Suprapubic skin (tissue), 4 donors: Measurements from ENCODE around the gene CLSTN1. TPM values are rescaled to one million over a fixed set of nuclear protein-coding genes. Genes with fewer than 3 reads are reported as not detected.

ENCODE experiments used
- DNase-seq, 2 donors: peaks; one replicate each; pipeline ENCODE4 v3.0.0-alpha.2; 2019; ENCODE audit warnings: low spot score in 2 of 2
- H3K27ac ChIP-seq: fragments of 200-600 bp; sonication (generic); one replicate; pipeline ENCODE4 v1.5.1; 2019
- H3K27me3 ChIP-seq: fragments of 200-600 bp; sonication (generic); one replicate; pipeline ENCODE4 v1.5.1; 2019
- H3K36me3 ChIP-seq: fragments of 200-600 bp; sonication (generic); one replicate; pipeline ENCODE4 v1.5.1; 2019
- H3K4me1 ChIP-seq: fragments of 200-600 bp; sonication (generic); one replicate; pipeline ENCODE4 v1.5.1; 2019
- H3K4me3 ChIP-seq: fragments of 200-600 bp; sonication (generic); one replicate; pipeline ENCODE4 v1.5.1; 2019; ENCODE audit warnings: mild to moderate bottlenecking
- H3K9me3 ChIP-seq: fragments of 200-600 bp; sonication (generic); one replicate; pipeline ENCODE4 v1.5.1; 2019
- EP300 ChIP-seq: sonication (generic); formaldehyde crosslinking; IDR thresholded peaks from one replicate; pipeline ENCODE4 v1.6.1; 2017; ENCODE audit warnings: antibody characterized with exemption
- POLR2A ChIP-seq, 2 donors: fragments of 450-650 bp; IDR thresholded peaks; one replicate each; pipeline ENCODE4 v1.6.1; 2017; ENCODE audit warnings: antibody characterized with exemption in 2 of 2, mild to moderate bottlenecking in 2 of 2, moderate library complexity in 2 of 2
- POLR2AphosphoS5 ChIP-seq, 3 donors: sonication (generic); formaldehyde crosslinking; IDR thresholded peaks; one replicate each; pipeline ENCODE4 v1.6.1; 2017; ENCODE audit warnings: antibody characterized with exemption in 3 of 3
- WGBS: methylation state at CpG from one replicate; pipeline ENCODE4 v1.1.5; 2018; 5-methylcytosine and 5-hydroxymethylcytosine counted together
- total RNA-seq, 4 donors: library from RNA; depleted of rRNA; stranded (reverse); fragments of >200 nt; gene quantifications; one replicate each; pipeline ENCODE4 v1.1.0, GENCODE V29; 2016
- TF ChIP-seq, protein P1 (sequence below), 2 donors: fragments of 200-600 bp in 1 of 2; fragments of 450-650 bp in 1 of 2; sonication (generic) in 1 of 2; IDR thresholded peaks; one replicate each; pipeline ENCODE4 v1.5.1; 2016 to 2019; ENCODE audit warnings: antibody characterized with exemption in 2 of 2, mild to moderate bottlenecking in 1 of 2, moderate library complexity in 1 of 2

CLSTN1 gene
- total RNA-seq, 4 donors from 2014 or later = 118 to 202 (median 165) TPM

DNA sequence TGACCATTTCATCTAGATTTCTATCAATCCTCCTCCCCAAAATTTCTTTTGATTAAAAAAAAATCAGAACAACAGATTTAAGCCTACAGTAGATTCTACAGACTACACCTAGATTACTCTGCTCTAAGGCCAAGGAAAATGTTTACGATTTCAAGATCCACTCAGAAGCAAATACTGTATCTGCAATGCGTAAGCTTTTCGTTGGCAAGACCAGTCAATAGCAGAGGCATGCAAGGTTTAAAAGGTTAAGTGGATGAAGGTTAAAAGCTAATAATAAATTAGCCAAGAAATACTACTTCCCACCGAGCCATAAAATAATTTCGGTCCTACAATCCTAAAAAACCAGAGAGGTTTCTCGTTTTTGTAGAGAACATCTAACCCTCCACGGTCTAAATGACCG is 1.3 kb downstream of the CLSTN1 start:
- Histone ChIP-seq H3K36me3 (no peaks in the 10 kb centered on the region), H3K27me3 (no peaks in the 10 kb centered on the region), H3K27ac (peak overlapping the region; percentile 92), H3K9me3 (no peaks in the 10 kb centered on the region), H3K4me1 (peaks cover 62% of the 10 kb centered on the region), H3K4me3 (peak overlapping the region; percentile 96)
- TF ChIP-seq POLR2AphosphoS5 (IDR thresholded peaks at IDR 0.05) (no peak), EP300 (no peak), POLR2A (IDR thresholded peaks at IDR 0.05) (no peak)
- TF ChIP-seq, protein P1, sequence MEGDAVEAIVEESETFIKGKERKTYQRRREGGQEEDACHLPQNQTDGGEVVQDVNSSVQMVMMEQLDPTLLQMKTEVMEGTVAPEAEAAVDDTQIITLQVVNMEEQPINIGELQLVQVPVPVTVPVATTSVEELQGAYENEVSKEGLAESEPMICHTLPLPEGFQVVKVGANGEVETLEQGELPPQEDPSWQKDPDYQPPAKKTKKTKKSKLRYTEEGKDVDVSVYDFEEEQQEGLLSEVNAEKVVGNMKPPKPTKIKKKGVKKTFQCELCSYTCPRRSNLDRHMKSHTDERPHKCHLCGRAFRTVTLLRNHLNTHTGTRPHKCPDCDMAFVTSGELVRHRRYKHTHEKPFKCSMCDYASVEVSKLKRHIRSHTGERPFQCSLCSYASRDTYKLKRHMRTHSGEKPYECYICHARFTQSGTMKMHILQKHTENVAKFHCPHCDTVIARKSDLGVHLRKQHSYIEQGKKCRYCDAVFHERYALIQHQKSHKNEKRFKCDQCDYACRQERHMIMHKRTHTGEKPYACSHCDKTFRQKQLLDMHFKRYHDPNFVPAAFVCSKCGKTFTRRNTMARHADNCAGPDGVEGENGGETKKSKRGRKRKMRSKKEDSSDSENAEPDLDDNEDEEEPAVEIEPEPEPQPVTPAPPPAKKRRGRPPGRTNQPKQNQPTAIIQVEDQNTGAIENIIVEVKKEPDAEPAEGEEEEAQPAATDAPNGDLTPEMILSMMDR (IDR thresholded peaks at IDR 0.05) = no peak
- DNase-seq = no peak
- WGBS = 4% methylated on average over 8 of the region's 8 CpGs

DNA sequence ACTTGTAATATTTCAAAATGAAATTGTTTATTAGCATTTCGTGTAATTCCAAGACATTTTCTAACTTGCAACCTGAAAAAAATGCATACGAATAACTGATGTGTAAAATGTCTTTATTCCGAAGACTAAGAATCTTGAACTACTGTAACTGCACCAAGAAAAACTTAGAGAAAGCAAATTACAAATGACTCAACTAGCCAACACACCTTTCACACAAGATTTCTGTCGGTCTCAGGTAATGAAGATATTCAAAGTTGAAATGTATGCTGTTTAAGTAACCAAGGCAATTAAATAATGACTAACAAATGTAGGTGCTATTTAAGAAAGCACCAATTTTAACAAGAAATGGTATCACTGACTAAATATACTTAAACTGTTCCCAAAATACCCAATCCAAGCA is 2.1 kb downstream of the CLSTN1 start:
- TF ChIP-seq POLR2AphosphoS5 (IDR thresholded peaks at IDR 0.05) (no peak), EP300 (no peak), POLR2A (IDR thresholded peaks at IDR 0.05) (no peak)
- TF ChIP-seq, protein P1 (IDR thresholded peaks at IDR 0.05) = no peak
- Histone ChIP-seq H3K9me3 (no peaks in the 10 kb centered on the region), H3K4me1 (peaks cover 58% of the 10 kb centered on the region), H3K27me3 (no peaks in the 10 kb centered on the region), H3K27ac (no peak overlapping the region), H3K4me3 (peak overlapping the region; percentile 96), H3K36me3 (no peaks in the 10 kb centered on the region)
- no peak for DNase-seq
- 57% methylated on average over 4 of the region's 4 CpGs for WGBS

DNA sequence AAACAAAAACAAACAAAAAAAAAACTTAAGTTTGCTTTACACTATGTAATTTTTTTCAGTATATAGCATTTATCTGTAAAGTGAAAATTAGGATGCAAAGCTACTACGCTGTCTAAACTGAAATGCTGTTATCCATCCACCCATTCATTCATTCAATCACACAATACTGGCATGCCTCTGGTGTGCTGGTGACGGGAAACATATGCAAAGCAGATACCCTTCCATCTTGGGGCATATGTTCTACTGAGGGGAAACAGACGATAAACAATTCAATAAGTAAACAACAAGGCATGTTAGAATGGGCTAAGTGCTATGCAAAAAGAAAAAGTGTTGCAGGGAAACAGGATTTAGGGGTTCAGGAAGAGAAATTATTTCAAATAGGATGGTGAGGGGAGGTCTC is 3.2 kb downstream of the CLSTN1 start:
- H3K4me1 ChIP-seq = peaks cover 52% of the 10 kb centered on the region
- WGBS = 70% methylated on average over 3 of the region's 3 CpGs
- H3K27ac ChIP-seq = no peak overlapping the region
- no peaks in the 10 kb centered on the region for H3K36me3 ChIP-seq
- H3K9me3 ChIP-seq = no peaks in the 10 kb centered on the region
- no peaks in the 10 kb centered on the region for H3K27me3 ChIP-seq
- TF ChIP-seq, protein P1 (IDR thresholded peaks at IDR 0.05) = no peak
- TF ChIP-seq POLR2AphosphoS5 (IDR thresholded peaks at IDR 0.05) (no peak), POLR2A (IDR thresholded peaks at IDR 0.05) (no peak), EP300 (no peak)
- H3K4me3 ChIP-seq = no peak overlapping the region
- no peak for DNase-seq

DNA sequence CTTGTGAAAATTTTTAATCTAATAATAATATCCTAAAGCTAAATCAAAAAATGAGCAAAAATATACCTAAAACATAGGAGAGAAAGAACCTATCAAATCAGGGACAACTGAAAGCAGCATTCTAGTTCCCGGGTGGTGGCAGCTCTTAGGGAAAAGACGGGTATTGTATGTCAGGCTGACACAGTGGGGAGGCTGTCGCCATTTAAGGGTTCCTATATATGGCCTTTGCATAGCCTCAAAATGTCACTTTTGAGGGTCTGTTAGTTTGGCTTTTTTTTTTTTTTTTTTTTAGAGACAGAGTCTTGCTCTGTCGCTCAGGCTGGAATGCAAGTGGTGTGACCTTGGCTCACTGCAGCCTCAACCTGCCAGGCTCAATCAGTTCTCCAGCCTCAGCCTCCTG is 6.0 kb downstream of the CLSTN1 start:
- no peaks in the 10 kb centered on the region for H3K9me3 ChIP-seq
- no peaks in the 10 kb centered on the region for H3K27me3 ChIP-seq
- no peaks in the 10 kb centered on the region for H3K36me3 ChIP-seq
- H3K4me1 ChIP-seq = peaks cover 35% of the 10 kb centered on the region
- peak in 1 of 2 donors; percentile 17 for DNase-seq
- H3K4me3 ChIP-seq = no peak overlapping the region
- WGBS = 79% methylated on average over 4 of the region's 4 CpGs
- H3K27ac ChIP-seq = no peak overlapping the region
- TF ChIP-seq EP300 (no peak), POLR2AphosphoS5 (IDR thresholded peaks at IDR 0.05) (no peak), POLR2A (IDR thresholded peaks at IDR 0.05) (no peak)
- TF ChIP-seq, protein P1 (IDR thresholded peaks at IDR 0.05) = no peak

DNA sequence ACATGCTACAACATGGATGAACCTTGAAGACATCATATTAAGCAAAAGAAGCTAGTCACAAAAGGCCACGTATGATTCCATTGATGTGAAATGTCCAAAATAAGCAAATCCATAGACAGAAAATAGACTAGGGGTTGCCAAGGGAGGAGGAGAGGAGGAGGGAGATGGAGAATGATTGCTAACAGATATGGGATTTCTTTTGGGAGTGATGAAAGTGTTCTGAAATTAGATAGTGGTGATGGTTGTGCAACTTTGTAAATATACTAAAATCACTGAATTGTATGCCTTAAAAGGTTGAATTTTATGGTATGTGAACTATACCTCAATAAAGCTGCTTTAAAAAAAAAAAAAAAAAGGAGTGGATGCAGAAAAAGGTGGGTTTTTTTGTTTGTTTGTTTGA is 7.6 kb downstream of the CLSTN1 start:
- WGBS = 46% methylated on average over 1 of the region's 1 CpG
- Histone ChIP-seq H3K27ac (no peak overlapping the region), H3K36me3 (no peaks in the 10 kb centered on the region), H3K27me3 (no peaks in the 10 kb centered on the region), H3K4me3 (no peak overlapping the region), H3K9me3 (no peaks in the 10 kb centered on the region), H3K4me1 (peaks cover 30% of the 10 kb centered on the region)
- no peak for DNase-seq
- TF ChIP-seq EP300 (no peak), POLR2AphosphoS5 (IDR thresholded peaks at IDR 0.05) (no peak), POLR2A (IDR thresholded peaks at IDR 0.05) (no peak)
- TF ChIP-seq, protein P1 (IDR thresholded peaks at IDR 0.05) = no peak
